Mucosa of descending colon (tissue), 3 donors: ENCODE results near the gene INS. TPM values are rescaled to one million over a fixed set of nuclear protein-coding genes. Genes with fewer than 3 reads are reported as not detected.

Experiments
- ATAC-seq: fragments of 200-7000 bp; cut with Tn5 transposase; one replicate; pipeline ENCODE4 v1.9.1; 2020; ENCODE audit warnings: mild to moderate bottlenecking, moderate library complexity
- DNase-seq, 3 donors: peaks; one replicate each; pipeline ENCODE4 v3.0.0-alpha.2; 2020
- H3K36me3 ChIP-seq: fragments of 200-600 bp; one replicate; pipeline ENCODE4 v1.8.0; 2021; ENCODE audit warnings: low read depth, mild to moderate bottlenecking
- H3K4me1 ChIP-seq: fragments of 200-600 bp; one replicate; pipeline ENCODE4 v1.8.0; 2021; ENCODE audit warnings: low read depth, mild to moderate bottlenecking
- H3K4me3 ChIP-seq: fragments of 200-600 bp; one replicate; pipeline ENCODE4 v1.8.0; 2021; ENCODE audit warnings: mild to moderate bottlenecking
- H3K9me3 ChIP-seq: fragments of 200-600 bp; one replicate; pipeline ENCODE4 v1.8.0; 2021; ENCODE audit warnings: mild to moderate bottlenecking
- intact Hi-C, 2 donors: fragments of 100-400 bp; cut with DNase I in 1 of 2; cut with micrococcal nuclease in 1 of 2; formaldehyde crosslinking; loops; one replicate each; pipeline versions ENCODE4 v1.11.0 to v1.11.1; 2022; cut with DNase I, micrococcal nuclease
- microRNA-seq: library from miRNA; unstranded; fragments of <30 nt; microRNA quantifications from one replicate; pipeline ENCODE4, GENCODE V29; 2019
- total RNA-seq, 3 donors: library from RNA; stranded (reverse); fragmentation: NEBNext Ultra II Directional in 2 of 3; extraction: Animal tissue kit (Norgen Biotek cat#: 25700) in 2 of 3; gene quantifications; one replicate each; pipeline versions ENCODE4 v1.2.1 to v1.2.4, GENCODE V29; 2021 to 2023
- TF ChIP-seq, protein P1 (sequence below): fragments of 200-600 bp; IDR thresholded peaks from one replicate; pipeline ENCODE4 v1.8.0; 2022; ENCODE audit warnings: antibody characterized with exemption, mild to moderate bottlenecking
- donor health status: DM: no; HTN: no; CAD: no; lungs with moderate emphysema.
- donor health status: DM: no; HTN: no; CAD: no.
- donor health status: DM: no; HTN: yes; CAD: no.

Gene INS
- total RNA-seq, 3 donors from 2014 or later, result not detected

DNA sequence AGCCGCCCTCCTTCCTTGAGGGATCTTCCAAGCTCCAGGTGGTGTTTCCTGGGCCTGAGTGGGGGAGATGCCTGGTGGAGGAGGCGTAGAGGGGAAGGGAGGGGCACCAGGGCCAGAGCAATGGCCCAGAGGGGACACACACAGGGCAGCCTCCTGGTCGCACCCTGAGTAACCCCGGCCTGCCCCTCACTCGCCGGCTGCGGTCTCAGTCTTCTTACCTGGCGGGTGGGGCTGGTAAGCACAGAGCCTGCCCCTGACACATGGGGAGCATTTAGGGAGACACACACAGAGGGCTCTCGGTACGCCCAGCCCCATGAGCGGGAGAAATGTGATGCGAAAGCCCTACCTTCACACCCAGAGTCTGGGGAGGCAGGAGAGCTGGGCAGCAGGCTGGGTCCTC is 45.7 kb downstream of the INS start:
- no peak for ATAC-seq

DNA sequence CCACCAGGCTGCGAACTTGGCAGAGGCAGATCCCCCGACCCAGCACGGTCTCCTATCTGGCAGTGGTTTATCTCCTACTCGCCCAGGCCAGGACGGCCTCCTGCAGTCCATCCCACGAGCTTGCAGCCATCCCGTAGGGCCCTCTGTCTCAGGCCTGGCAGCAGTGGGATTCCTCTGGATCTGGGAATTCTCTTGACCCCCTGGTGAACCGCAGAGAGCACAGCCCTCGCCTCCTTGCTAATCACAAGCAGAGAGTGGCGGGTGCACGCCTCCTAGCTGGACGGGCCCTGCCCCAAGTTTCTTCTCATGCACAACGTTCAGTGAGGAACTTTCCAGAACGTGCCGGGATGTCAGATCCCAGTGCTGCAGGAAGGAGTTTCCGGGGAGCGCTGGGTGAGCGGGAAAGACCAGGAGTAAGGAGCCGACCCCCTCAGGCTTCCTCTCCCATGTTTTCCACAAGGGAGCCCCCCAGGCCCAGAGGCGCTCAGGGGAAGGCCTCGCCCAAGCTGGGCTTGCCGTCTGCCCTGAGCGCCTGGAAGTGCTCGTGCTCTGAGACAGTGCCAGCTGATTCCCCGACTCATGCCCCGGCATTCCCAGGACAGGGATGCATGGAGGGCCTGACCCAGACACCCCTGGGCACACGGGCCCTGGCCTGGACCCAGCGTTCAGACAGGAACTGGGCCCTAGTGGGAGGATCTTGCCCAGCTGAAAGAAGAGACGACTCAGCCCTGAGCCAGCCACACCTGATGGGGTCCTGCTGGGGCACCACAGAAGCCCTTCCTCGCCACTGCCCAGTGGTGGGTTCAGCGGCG is 46.4 kb downstream of the INS start:
- Histone ChIP-seq H3K36me3 (no peaks in the 10 kb centered on the region), H3K9me3 (peaks cover 2% of the 10 kb centered on the region), H3K4me1 (no peaks in the 10 kb centered on the region), H3K4me3 (no peak overlapping the region)
- intact Hi-C loops, result no loop called here
- TF ChIP-seq, protein P1, sequence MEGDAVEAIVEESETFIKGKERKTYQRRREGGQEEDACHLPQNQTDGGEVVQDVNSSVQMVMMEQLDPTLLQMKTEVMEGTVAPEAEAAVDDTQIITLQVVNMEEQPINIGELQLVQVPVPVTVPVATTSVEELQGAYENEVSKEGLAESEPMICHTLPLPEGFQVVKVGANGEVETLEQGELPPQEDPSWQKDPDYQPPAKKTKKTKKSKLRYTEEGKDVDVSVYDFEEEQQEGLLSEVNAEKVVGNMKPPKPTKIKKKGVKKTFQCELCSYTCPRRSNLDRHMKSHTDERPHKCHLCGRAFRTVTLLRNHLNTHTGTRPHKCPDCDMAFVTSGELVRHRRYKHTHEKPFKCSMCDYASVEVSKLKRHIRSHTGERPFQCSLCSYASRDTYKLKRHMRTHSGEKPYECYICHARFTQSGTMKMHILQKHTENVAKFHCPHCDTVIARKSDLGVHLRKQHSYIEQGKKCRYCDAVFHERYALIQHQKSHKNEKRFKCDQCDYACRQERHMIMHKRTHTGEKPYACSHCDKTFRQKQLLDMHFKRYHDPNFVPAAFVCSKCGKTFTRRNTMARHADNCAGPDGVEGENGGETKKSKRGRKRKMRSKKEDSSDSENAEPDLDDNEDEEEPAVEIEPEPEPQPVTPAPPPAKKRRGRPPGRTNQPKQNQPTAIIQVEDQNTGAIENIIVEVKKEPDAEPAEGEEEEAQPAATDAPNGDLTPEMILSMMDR, result no peak
- ATAC-seq (no peak), DNase-seq (peak in 2 of 3 donors; percentile 11 to 31)

More for the DNA sequence above, 45.7 kb downstream of the INS start:
- Histone ChIP-seq H3K36me3 (no peaks in the 10 kb centered on the region), H3K9me3 (peaks cover 2% of the 10 kb centered on the region), H3K4me1 (no peaks in the 10 kb centered on the region), H3K4me3 (no peak overlapping the region)
- peak in 2 of 3 donors; percentile 4 to 31 for DNase-seq
- TF ChIP-seq, protein P1, result no peak
- intact Hi-C loops, result no loop called here

DNA sequence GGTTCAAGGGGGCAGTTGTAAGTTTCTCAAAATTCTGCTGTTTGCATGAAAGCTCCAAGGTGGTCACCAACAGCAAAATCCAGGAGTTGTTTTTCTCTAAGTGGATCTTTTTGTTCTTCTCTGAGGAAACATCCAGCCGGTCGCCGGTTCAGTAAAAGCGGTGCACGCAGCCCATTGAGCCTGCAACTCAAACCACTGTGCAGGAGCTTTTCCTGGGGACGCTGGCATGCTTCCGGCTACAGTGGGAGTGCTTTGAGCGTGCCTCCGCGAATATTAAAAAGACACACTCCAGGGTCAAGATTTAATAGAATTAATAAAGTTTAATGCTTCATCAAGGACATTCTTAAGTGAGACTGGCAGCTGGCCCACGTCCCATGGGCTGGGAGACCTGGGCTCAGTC is 47.2 kb downstream of the INS start:
- intact Hi-C loops, result no loop called here
- no peak for DNase-seq

DNA sequence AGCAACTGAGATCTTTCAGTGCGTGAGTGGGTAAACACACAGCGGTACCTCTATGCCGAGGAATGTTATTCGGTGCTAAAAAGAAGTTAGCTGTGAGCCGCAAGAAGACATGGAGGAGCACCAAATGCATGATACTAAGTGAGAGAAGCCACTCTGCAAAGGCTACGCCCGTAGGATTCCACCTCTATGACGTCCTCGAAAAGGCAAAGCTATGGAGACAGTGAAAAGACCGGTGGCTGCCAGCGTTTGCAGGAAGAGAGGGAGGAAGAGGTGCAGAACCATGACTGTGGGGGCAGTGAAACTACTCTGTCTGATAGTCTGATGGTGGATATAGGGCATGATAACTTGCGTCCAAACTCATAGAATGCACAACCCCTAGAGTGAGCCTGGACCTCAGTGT is 50.5 kb downstream of the INS start:
- ATAC-seq, result no peak
- intact Hi-C loops, result no loop called here
- no peaks in the 10 kb centered on the region for H3K36me3 ChIP-seq
- no peak for DNase-seq
- H3K4me3 ChIP-seq, result no peak overlapping the region
- H3K9me3 ChIP-seq, result no peaks in the 10 kb centered on the region
- TF ChIP-seq, protein P1, result no peak
- H3K4me1 ChIP-seq, result no peaks in the 10 kb centered on the region

More for the DNA sequence above, 47.2 kb downstream of the INS start:
- no peaks in the 10 kb centered on the region for H3K36me3 ChIP-seq
- H3K9me3 ChIP-seq, result peaks cover 2% of the 10 kb centered on the region
- H3K4me3 ChIP-seq, result no peak overlapping the region
- ATAC-seq, result no peak
- no peaks in the 10 kb centered on the region for H3K4me1 ChIP-seq
- TF ChIP-seq, protein P1, result no peak

Small RNAs within 50 kb of the gene (microRNA-seq; reads per million reads assigned to microRNA genes)
- not detected for gene MIR4686
- gene MIR483, result 22.1 reads per million, percentile 43 among the genes with 10 or more reads in this experiment

Other genes starting within 250 kb of the INS start
- gene TNNT3, start 241.5 kb downstream of the INS start, total RNA-seq, result 1 to 10 TPM in 1 of 3 donors, under 1 TPM in 1, not detected in 1; 0.72 to 2.7 TPM
- 100 to 1,000 TPM in 1 of 3 donors, 10 to 100 TPM in 2; 42.5 to 105 (median 56.1) TPM for gene MRPL23, start 213.9 kb downstream of the INS start, total RNA-seq
- 10 to 100 TPM in 2 of 3 donors, 1 to 10 TPM in 1; 5.8 to 59.3 (median 13.5) TPM for gene H19, start 163.4 kb downstream of the INS start, total RNA-seq
- 10 to 100 TPM in 2 of 3 donors, 1 to 10 TPM in 1; 7.6 to 27.6 (median 12.1) TPM for gene IGF2, start 21.8 kb downstream of the INS start, total RNA-seq
- under 1 TPM in 1 of 3 donors, not detected in 2; 0.17 TPM for gene TH, start 10.6 kb upstream of the INS start, total RNA-seq
- 1 to 10 TPM; 2.6 to 8.4 (median 8.1) TPM for gene ASCL2, start 109.4 kb upstream of the INS start, total RNA-seq
- 1 to 10 TPM in 2 of 3 donors, under 1 TPM in 1; 0.35 to 2.3 (median 1.9) TPM for gene C11orf21, start 140.7 kb upstream of the INS start, total RNA-seq
- gene TSPAN32, start 140.8 kb upstream of the INS start, total RNA-seq, result 1 to 10 TPM; 1.2 to 2.8 (median 2.6) TPM
- gene CD81, start 216.1 kb upstream of the INS start, total RNA-seq, result 100 to 1,000 TPM in 2 of 3 donors, 10 to 100 TPM in 1; 98.7 to 551 (median 186) TPM
- 10 to 100 TPM; 33.9 to 58.8 (median 39.2) TPM for gene TSSC4, start 239.5 kb upstream of the INS start, total RNA-seq